HG03565 (cell line): Measurements from ENCODE around the gene PDGFA.

ENCODE experiments used
- ATAC-seq: cut with Tn5 transposase; IDR thresholded peaks from one replicate; pipeline ENCODE4 v1.9.1; 2021; ENCODE audit warnings: mild to moderate bottlenecking, moderate library complexity; ENCODE audit not compliant: unreplicated experiment

The PDGFA gene

GRCh38 chr7:519484-520390 is at the start of gene PDGFA:
Gene PDGFA (minus strand): TSS chr7:519846. CDS start chr7:519001, 845 bp downstream.
- no peak for ATAC-seq

- ATAC-seq: no peak
Observed at GRCh38 chr7:568031-568951, 48.6 kb upstream of the PDGFA start.

GRCh38 chr7:567305-567883 is 47.7 kb upstream of the PDGFA start:
- ATAC-seq: no peak

- ATAC-seq: no peak
Observed at GRCh38 chr7:566100-566499, 46.5 kb upstream of the PDGFA start.

GRCh38 chr7:564176-564865 is 44.7 kb upstream of the PDGFA start:
- no peak for ATAC-seq

GRCh38 chr7:563629-564170 is 44.1 kb upstream of the PDGFA start:
- ATAC-seq: no peak

- no peak for ATAC-seq
Observed at GRCh38 chr7:562789-563628, 43.4 kb upstream of the PDGFA start.

- ATAC-seq: no peak
Observed at GRCh38 chr7:562374-562675, 42.7 kb upstream of the PDGFA start.

- no peak for ATAC-seq
Observed at GRCh38 chr7:561631-562373, 42.2 kb upstream of the PDGFA start.

- ATAC-seq: no peak
Observed at GRCh38 chr7:560966-561630, 41.5 kb upstream of the PDGFA start.

GRCh38 chr7:559396-559705 is 39.7 kb upstream of the PDGFA start:
- ATAC-seq: no peak

GRCh38 chr7:557558-557881 is 37.9 kb upstream of the PDGFA start:
- no peak for ATAC-seq

- ATAC-seq: no peak
Observed at GRCh38 chr7:556837-557557, 37.4 kb upstream of the PDGFA start.

- ATAC-seq: no peak
Observed at GRCh38 chr7:556291-556826, 36.7 kb upstream of the PDGFA start.

- no peak for ATAC-seq
Observed at GRCh38 chr7:555551-556160, 36.0 kb upstream of the PDGFA start.

GRCh38 chr7:553636-554111 is 34.0 kb upstream of the PDGFA start:
- no peak for ATAC-seq

- no peak for ATAC-seq
Observed at GRCh38 chr7:552868-553635, 33.4 kb upstream of the PDGFA start.
